ENCODE results near the gene PLXDC1.

DNA sequence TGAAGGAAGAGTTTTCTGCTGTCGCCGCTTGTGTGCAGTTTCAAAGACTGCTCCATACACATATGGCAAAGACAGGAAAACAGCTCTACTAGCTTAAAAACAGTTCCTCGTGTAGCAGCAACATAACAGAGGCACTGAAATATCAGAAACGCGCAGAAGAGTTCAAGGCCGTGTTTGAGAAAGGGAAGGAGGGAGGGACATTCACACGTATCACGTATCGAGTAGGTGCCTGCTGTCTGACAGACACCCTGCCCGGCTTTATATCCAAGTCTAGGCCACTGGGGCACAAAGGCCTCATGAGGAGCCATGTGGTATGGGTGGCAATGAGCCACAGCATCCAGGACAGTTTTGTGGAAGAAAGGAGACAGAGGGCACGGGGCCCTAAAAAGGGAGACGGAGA lies 50.3 kb downstream of the PLXDC1 start:
- TF ChIP-seq, protein P1, sequence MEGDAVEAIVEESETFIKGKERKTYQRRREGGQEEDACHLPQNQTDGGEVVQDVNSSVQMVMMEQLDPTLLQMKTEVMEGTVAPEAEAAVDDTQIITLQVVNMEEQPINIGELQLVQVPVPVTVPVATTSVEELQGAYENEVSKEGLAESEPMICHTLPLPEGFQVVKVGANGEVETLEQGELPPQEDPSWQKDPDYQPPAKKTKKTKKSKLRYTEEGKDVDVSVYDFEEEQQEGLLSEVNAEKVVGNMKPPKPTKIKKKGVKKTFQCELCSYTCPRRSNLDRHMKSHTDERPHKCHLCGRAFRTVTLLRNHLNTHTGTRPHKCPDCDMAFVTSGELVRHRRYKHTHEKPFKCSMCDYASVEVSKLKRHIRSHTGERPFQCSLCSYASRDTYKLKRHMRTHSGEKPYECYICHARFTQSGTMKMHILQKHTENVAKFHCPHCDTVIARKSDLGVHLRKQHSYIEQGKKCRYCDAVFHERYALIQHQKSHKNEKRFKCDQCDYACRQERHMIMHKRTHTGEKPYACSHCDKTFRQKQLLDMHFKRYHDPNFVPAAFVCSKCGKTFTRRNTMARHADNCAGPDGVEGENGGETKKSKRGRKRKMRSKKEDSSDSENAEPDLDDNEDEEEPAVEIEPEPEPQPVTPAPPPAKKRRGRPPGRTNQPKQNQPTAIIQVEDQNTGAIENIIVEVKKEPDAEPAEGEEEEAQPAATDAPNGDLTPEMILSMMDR (IDR thresholded peaks at IDR 0.05; ENCODE audit: insufficient read depth, low read length), result no peak
- TF ChIP-seq, protein P2, sequence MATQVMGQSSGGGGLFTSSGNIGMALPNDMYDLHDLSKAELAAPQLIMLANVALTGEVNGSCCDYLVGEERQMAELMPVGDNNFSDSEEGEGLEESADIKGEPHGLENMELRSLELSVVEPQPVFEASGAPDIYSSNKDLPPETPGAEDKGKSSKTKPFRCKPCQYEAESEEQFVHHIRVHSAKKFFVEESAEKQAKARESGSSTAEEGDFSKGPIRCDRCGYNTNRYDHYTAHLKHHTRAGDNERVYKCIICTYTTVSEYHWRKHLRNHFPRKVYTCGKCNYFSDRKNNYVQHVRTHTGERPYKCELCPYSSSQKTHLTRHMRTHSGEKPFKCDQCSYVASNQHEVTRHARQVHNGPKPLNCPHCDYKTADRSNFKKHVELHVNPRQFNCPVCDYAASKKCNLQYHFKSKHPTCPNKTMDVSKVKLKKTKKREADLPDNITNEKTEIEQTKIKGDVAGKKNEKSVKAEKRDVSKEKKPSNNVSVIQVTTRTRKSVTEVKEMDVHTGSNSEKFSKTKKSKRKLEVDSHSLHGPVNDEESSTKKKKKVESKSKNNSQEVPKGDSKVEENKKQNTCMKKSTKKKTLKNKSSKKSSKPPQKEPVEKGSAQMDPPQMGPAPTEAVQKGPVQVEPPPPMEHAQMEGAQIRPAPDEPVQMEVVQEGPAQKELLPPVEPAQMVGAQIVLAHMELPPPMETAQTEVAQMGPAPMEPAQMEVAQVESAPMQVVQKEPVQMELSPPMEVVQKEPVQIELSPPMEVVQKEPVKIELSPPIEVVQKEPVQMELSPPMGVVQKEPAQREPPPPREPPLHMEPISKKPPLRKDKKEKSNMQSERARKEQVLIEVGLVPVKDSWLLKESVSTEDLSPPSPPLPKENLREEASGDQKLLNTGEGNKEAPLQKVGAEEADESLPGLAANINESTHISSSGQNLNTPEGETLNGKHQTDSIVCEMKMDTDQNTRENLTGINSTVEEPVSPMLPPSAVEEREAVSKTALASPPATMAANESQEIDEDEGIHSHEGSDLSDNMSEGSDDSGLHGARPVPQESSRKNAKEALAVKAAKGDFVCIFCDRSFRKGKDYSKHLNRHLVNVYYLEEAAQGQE (IDR thresholded peaks at IDR 0.05; ENCODE audit: insufficient replicate concordance, low read depth), result no peak
- TF ChIP-seq POLR2AphosphoS5 (IDR thresholded peaks at IDR 0.05; ENCODE audit: low read depth) (no peak), GABPA (IDR thresholded peaks at IDR 0.05; ENCODE audit: low read depth) (no peak)
